HepG2 (cell line): Measurements from ENCODE around the gene DNAJC8. TPM values are rescaled to one million over a fixed set of nuclear protein-coding genes. Genes with fewer than 3 reads are reported as not detected.

Experiments used
- ATAC-seq: fragments of 200-7000 bp; cut with Tn5 transposase; 3 replicates; pipeline ENCODE4 v1.9.1; 2020; ENCODE audit warnings: mild to moderate bottlenecking, moderate library complexity
- BruUV-seq: library from RNA; stranded (reverse); fragments of 400-500 nt; replicated peaks from 2 replicates; lab custom pipeline; 2021; lab: Mats Ljungman, UMichigan
- CTCF ChIA-PET: fragments of 300-600 bp; formaldehyde crosslinking; extraction: SDS; loops from one replicate; lab custom pipeline; 2021; ENCODE audit warnings: low total read pairs, inconsistent platforms, low intra/inter-chr PET ratio; lab: Yijun Ruan, JAX
- POLR2A ChIA-PET: fragments of 350-600 bp; sonication (Branson Sonifier 250); formaldehyde crosslinking; loops from one replicate; lab custom pipeline; 2020; ENCODE audit warnings: antibody characterized with exemption, inconsistent platforms; lab: Yijun Ruan, JAX
- DNase-seq: peaks from one replicate; pipeline ENCODE4 v3.0.0-alpha.2; 2015; ENCODE audit warnings: low spot score
- FAIRE-seq: peaks from 3 replicates; lab custom pipeline; 2011; peaks lifted over from hg19 to GRCh38; lab: Jason Lieb, UNC
- H2AFZ ChIP-seq: one replicate; pipeline ENCODE4 v1.6.1; 2011; ENCODE audit warnings: low read length, inconsistent platforms
- H3K27ac ChIP-seq: fragments of 300-600 bp; 3 replicates; pipeline ENCODE4 v1.8.0; 2011; ENCODE audit warnings: mixed run types, mild to moderate bottlenecking, mixed read lengths, low read length, inconsistent platforms; ENCODE audit not compliant: insufficient read depth; ENCODE audit errors: extremely low read length
- H3K27me3 ChIP-seq, 2 experiments: fragments of 200-600 bp in 1 of 2; 2 replicates in 1 of 2; 3 replicates in 1 of 2; pipeline versions ENCODE4 v1.6.0 to v1.8.0; 2011; ENCODE audit warnings: low read length in 2 of 2, mild to moderate bottlenecking in 2 of 2, moderate library complexity in 2 of 2, inconsistent platforms in 1 of 2; ENCODE audit not compliant: insufficient read depth in 2 of 2, control insufficient read depth in 1 of 2
- H3K36me3 ChIP-seq, 2 experiments: fragments of 200-600 bp in 1 of 2; replicated peaks in 1 of 2; 2 replicates in 1 of 2; 3 replicates in 1 of 2; pipeline versions ENCODE4 v1.5.1 to v1.8.0; 2011; ENCODE audit warnings: low read length in 2 of 2, inconsistent platforms in 1 of 2; ENCODE audit not compliant: insufficient read depth in 2 of 2, control insufficient read depth in 1 of 2
- H3K4me1 ChIP-seq: 2 replicates; pipeline ENCODE4 v1.5.1; 2012; ENCODE audit warnings: low read length, inconsistent platforms; ENCODE audit not compliant: insufficient read depth
- H3K4me2 ChIP-seq: 2 replicates; pipeline ENCODE4 v1.6.0; 2011; ENCODE audit warnings: low read depth, low read length, inconsistent platforms
- H3K4me3 ChIP-seq, 3 experiments: fragments of 200-600 bp in 1 of 3; sonication (generic), shearing (Covaris generic) in 1 of 3; replicated peaks in 1 of 3; 2 replicates each; pipeline ENCODE4 v1.5.1; 2011 to 2016; ENCODE audit warnings: low read length in 3 of 3, inconsistent platforms in 2 of 3, low read depth in 2 of 3, mild to moderate bottlenecking in 2 of 3, control low read depth in 1 of 3, mixed read lengths in 1 of 3; ENCODE audit not compliant: insufficient read depth in 1 of 3
- H3K79me2 ChIP-seq: one replicate; pipeline ENCODE4 v1.6.1; 2011; ENCODE audit warnings: low read length, inconsistent platforms; ENCODE audit not compliant: insufficient read depth
- H3K9ac ChIP-seq: 2 replicates; pipeline ENCODE4 v1.6.0; 2011; ENCODE audit warnings: mild to moderate bottlenecking, low read depth, low read length, inconsistent platforms; ENCODE audit not compliant: insufficient read depth
- H3K9me3 ChIP-seq: 2 replicates; pipeline ENCODE4 v1.5.1; 2012; ENCODE audit warnings: mild to moderate bottlenecking, low read length
- H4K20me1 ChIP-seq: 2 replicates; pipeline ENCODE4 v1.6.0; 2011; ENCODE audit warnings: inconsistent platforms, mild to moderate bottlenecking, low read length, moderate library complexity; ENCODE audit not compliant: insufficient read depth
- CHD4 ChIP-seq: fragments of 200-600 bp; sonication (generic); IDR thresholded peaks from 2 replicates; pipeline ENCODE4 v1.7.0; 2017; ENCODE audit warnings: mild to moderate bottlenecking, low read length, borderline replicate concordance
- RBFOX2 ChIP-seq: fragments of 200-400 bp; formaldehyde crosslinking; IDR thresholded peaks from 2 replicates; pipeline ENCODE4 v1.6.1; 2017; ENCODE audit warnings: low read depth, mild to moderate bottlenecking, low read length
- SALL1 ChIP-seq: sonication (generic); formaldehyde crosslinking; IDR thresholded peaks from 2 replicates; pipeline ENCODE4 v1.8.0; 2022; ENCODE audit warnings: mild to moderate bottlenecking, missing genetic modification reagents
- ZFX ChIP-seq: sonication (generic); formaldehyde crosslinking; IDR thresholded peaks from 2 replicates; pipeline ENCODE4 v1.4.0; 2020; ENCODE audit warnings: mild to moderate bottlenecking, low read depth, missing genetic modification reagents, moderate library complexity
- WGBS: methylation state at CpG from one replicate; pipeline ENCODE4 v1.1.6; 2017; ENCODE audit warnings: low lambda C conversion rate; 5-methylcytosine and 5-hydroxymethylcytosine counted together
- in situ Hi-C: cut with HindIII; loops from 2 replicates; pipeline ENCODE4 v1.10.0; 2017; ENCODE audit warnings: low pct_unique_long_range_greater_than_20kb; ENCODE audit not compliant: extremely low pct_ligation_motif_present
- intact Hi-C: fragments of 100-400 bp; cut with micrococcal nuclease; formaldehyde crosslinking; loops from one replicate; pipeline ENCODE4 v1.10.0; 2022; ENCODE audit not compliant: unreplicated experiment
- polyA plus RNA-seq, 8 experiments: library from polyadenylated mRNA; depleted of rRNA in 3 of 8; stranded (reverse) in 7 of 8; unstranded in 1 of 8; fragments of >200 nt; fragmentation: Illumina TruSeq in 4 of 8; extraction: Trizol in 4 of 8; gene quantifications; 2 replicates each; pipeline versions ENCODE4 v1.2.1 to v1.2.3, GENCODE V29; 2011 to 2016; ENCODE audit warnings: low read depth in 4 of 8, missing spikeins in 1 of 8, mixed read lengths in 1 of 8; ENCODE audit not compliant: insufficient read depth in 1 of 8
- total RNA-seq, 5 experiments: library from RNA; depleted of rRNA; stranded (reverse); fragments of >200 nt; fragmentation: Illumina TruSeq; extraction: Trizol; gene quantifications; 2 replicates each; pipeline ENCODE4 v1.2.3, GENCODE V29; 2016; ENCODE audit warnings: low read depth in 1 of 5
- TF ChIP-seq, protein P1 (sequence below): sonication (generic); formaldehyde crosslinking; IDR thresholded peaks from 2 replicates; pipeline ENCODE4 v1.5.1; 2020; ENCODE audit warnings: mild to moderate bottlenecking, moderate library complexity, missing genetic modification reagents
- TF ChIP-seq, protein P2 (sequence below): sonication (generic); formaldehyde crosslinking; IDR thresholded peaks from 2 replicates; pipeline ENCODE4 v1.8.1; 2023; ENCODE audit warnings: mild to moderate bottlenecking, missing genetic modification reagents
- TF ChIP-seq, protein P3 (sequence below): sonication (generic); formaldehyde crosslinking; IDR thresholded peaks from 2 replicates; pipeline ENCODE4 v1.5.0; 2020; ENCODE audit warnings: mild to moderate bottlenecking, missing genetic modification reagents, borderline replicate concordance

The DNAJC8 gene
- total and polyA plus RNA-seq, 2 of the 13 experiments (the other 11 are each of a cell fraction or from before 2014, with no cell fraction given) = 54.5 to 126 TPM

GRCh38 chr1:28259934-28260802 lies 27.3 kb upstream of the DNAJC8 start:
- Histone ChIP-seq H3K27me3 (peaks cover 0 to 1% of the 10 kb centered on the region in 2 experiments; a peak in 1 of 5 replicates), H2AFZ (no peak overlapping the region), H3K4me3 (peak overlapping the region; percentile 98 to 99 (median 99)), H3K9me3 (no peaks in the 10 kb centered on the region), H3K79me2 (peaks cover 53% of the 10 kb centered on the region), H3K36me3 (peaks cover 0 to 2% of the 10 kb centered on the region in 2 experiments; a peak in 1 of 5 replicates), H3K9ac (peak overlapping the region; percentile 92), H3K4me1 (peaks cover 64% of the 10 kb centered on the region), H3K27ac (peak overlapping the region; percentile 70), H4K20me1 (peaks cover 40% of the 10 kb centered on the region), H3K4me2 (peak overlapping the region; percentile 97)
- CTCF ChIA-PET = no interaction called here
- no peak for DNase-seq
- intact Hi-C loops (loop anchor here (10.0 kb wide), 1 partner anchor 65 kb away; the partner anchor contains the start of gene MED18), in situ Hi-C loops (no loop called here)
- no peak for FAIRE-seq
- BruUV-seq = no TSS peak
- ATAC-seq = peak; percentile 29
- 6% methylated on average over 15 of the region's 66 CpGs for WGBS
- POLR2A ChIA-PET = interaction anchor here (0.9 to 2.8 kb wide), 10 partner anchors 9 to 109 kb away, joined by 3 to 12 read pairs (median 4); partner anchors contain the start of genes ATP5IF1, MED18 and PHACTR4
- TF ChIP-seq SALL1 (CRISPR knock-in tag) (peak; percentile 17; the same call in 1 of the 2 replicates), ZFX (CRISPR knock-in tag) (peak; percentile 21; the same call in 1 of the 2 replicates), CHD4 (no peak), RBFOX2 (peak; percentile 9)
- TF ChIP-seq, protein P1, sequence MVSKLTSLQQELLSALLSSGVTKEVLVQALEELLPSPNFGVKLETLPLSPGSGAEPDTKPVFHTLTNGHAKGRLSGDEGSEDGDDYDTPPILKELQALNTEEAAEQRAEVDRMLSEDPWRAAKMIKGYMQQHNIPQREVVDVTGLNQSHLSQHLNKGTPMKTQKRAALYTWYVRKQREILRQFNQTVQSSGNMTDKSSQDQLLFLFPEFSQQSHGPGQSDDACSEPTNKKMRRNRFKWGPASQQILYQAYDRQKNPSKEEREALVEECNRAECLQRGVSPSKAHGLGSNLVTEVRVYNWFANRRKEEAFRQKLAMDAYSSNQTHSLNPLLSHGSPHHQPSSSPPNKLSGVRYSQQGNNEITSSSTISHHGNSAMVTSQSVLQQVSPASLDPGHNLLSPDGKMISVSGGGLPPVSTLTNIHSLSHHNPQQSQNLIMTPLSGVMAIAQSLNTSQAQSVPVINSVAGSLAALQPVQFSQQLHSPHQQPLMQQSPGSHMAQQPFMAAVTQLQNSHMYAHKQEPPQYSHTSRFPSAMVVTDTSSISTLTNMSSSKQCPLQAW (CRISPR knock-in tag) = 0 out of 2 replicates have a peak, but pooled peaks have one; percentile 50
- TF ChIP-seq, protein P2, sequence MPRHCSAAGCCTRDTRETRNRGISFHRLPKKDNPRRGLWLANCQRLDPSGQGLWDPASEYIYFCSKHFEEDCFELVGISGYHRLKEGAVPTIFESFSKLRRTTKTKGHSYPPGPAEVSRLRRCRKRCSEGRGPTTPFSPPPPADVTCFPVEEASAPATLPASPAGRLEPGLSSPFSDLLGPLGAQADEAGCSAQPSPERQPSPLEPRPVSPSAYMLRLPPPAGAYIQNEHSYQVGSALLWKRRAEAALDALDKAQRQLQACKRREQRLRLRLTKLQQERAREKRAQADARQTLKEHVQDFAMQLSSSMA = 0 out of 2 replicates have a peak, but pooled peaks have one; percentile 5
- TF ChIP-seq, protein P3, sequence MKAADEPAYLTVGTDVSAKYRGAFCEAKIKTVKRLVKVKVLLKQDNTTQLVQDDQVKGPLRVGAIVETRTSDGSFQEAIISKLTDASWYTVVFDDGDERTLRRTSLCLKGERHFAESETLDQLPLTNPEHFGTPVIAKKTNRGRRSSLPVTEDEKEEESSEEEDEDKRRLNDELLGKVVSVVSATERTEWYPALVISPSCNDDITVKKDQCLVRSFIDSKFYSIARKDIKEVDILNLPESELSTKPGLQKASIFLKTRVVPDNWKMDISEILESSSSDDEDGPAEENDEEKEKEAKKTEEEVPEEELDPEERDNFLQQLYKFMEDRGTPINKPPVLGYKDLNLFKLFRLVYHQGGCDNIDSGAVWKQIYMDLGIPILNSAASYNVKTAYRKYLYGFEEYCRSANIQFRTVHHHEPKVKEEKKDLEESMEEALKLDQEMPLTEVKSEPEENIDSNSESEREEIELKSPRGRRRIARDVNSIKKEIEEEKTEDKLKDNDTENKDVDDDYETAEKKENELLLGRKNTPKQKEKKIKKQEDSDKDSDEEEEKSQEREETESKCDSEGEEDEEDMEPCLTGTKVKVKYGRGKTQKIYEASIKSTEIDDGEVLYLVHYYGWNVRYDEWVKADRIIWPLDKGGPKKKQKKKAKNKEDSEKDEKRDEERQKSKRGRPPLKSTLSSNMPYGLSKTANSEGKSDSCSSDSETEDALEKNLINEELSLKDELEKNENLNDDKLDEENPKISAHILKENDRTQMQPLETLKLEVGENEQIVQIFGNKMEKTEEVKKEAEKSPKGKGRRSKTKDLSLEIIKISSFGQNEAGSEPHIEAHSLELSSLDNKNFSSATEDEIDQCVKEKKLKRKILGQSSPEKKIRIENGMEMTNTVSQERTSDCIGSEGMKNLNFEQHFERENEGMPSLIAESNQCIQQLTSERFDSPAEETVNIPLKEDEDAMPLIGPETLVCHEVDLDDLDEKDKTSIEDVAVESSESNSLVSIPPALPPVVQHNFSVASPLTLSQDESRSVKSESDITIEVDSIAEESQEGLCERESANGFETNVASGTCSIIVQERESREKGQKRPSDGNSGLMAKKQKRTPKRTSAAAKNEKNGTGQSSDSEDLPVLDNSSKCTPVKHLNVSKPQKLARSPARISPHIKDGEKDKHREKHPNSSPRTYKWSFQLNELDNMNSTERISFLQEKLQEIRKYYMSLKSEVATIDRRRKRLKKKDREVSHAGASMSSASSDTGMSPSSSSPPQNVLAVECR (CRISPR knock-in tag) = peak; percentile 35; the same call in 1 of the 2 replicates
